GM12801 (cell line): ENCODE data around the gene MAEA.

ENCODE experiments used
- CTCF ChIP-seq: IDR thresholded peaks from one replicate; pipeline ENCODE4 v1.5.1; 2011; ENCODE audit warnings: control low read depth; ENCODE audit not compliant: insufficient read length; ENCODE audit errors: extremely low read depth

MAEA gene

GRCh38 chr4:1362046-1362445, 72.4 kb downstream of the MAEA start:
- TF ChIP-seq CTCF: no peak

GRCh38 chr4:1362521-1362920, 72.8 kb downstream of the MAEA start:
- TF ChIP-seq CTCF: no peak

- no peak for TF ChIP-seq CTCF
Observed at GRCh38 chr4:1363513-1363912, 73.8 kb downstream of the MAEA start.

GRCh38 chr4:1364217-1364616, 74.5 kb downstream of the MAEA start:
- TF ChIP-seq CTCF: no peak

- no peak for TF ChIP-seq CTCF
Observed at GRCh38 chr4:1364748-1365147, 75.1 kb downstream of the MAEA start.

- no peak for TF ChIP-seq CTCF
Observed at GRCh38 chr4:1365271-1366178, 75.8 kb downstream of the MAEA start.

GRCh38 chr4:1366371-1367229, 76.9 kb downstream of the MAEA start:
- TF ChIP-seq CTCF: no peak
